Neural cell (in vitro differentiated cells): ENCODE results near the gene TAPBP. TPM values are rescaled to one million over a fixed set of nuclear protein-coding genes. Genes with fewer than 3 reads are reported as not detected.

Source experiments
- H2AFZ ChIP-seq: fragments of 200-600, 300-800 bp; sonication (generic), shearing (Covaris generic); 2 replicates; pipeline ENCODE4 v1.6.0; 2014; ENCODE audit warnings: low read depth, mild to moderate bottlenecking, antibody characterized with exemption, low read length, moderate library complexity
- H3F3A ChIP-seq: fragments of 200-600 bp; shearing (Covaris generic); 2 replicates; pipeline ENCODE4 v1.6.1; 2016; ENCODE audit warnings: mild to moderate bottlenecking, moderate library complexity, mixed read lengths, antibody characterized with exemption, low read length; ENCODE audit not compliant: insufficient read depth, poor library complexity, severe bottlenecking
- H3K27ac ChIP-seq: fragments of 200-600, 300-800 bp; sonication (generic), shearing (Covaris generic); 2 replicates; pipeline ENCODE4 v1.5.1; 2014; ENCODE audit warnings: mild to moderate bottlenecking, low read length, moderate library complexity
- H3K27me3 ChIP-seq: fragments of 300-800, 200-600 bp; sonication (generic), shearing (Covaris generic); 2 replicates; pipeline ENCODE4 v1.6.0; 2014; ENCODE audit warnings: mild to moderate bottlenecking, low read depth, low read length, moderate library complexity; ENCODE audit not compliant: insufficient read depth
- H3K36me3 ChIP-seq: fragments of 300-800, 200-600 bp; sonication (generic), shearing (Covaris generic); 2 replicates; pipeline ENCODE4 v1.5.1; 2014; ENCODE audit warnings: mild to moderate bottlenecking, antibody characterized with exemption, low read length, moderate library complexity; ENCODE audit not compliant: insufficient read depth
- H3K4me2 ChIP-seq: fragments of 300-800, 200-600 bp; sonication (generic), shearing (Covaris generic); 2 replicates; pipeline ENCODE4 v1.6.0; 2014; ENCODE audit warnings: mild to moderate bottlenecking, low read length
- H3K4me3 ChIP-seq: fragments of 300-800, 200-600 bp; sonication (generic), shearing (Covaris generic); 2 replicates; pipeline ENCODE4 v1.5.1; 2014; ENCODE audit warnings: mild to moderate bottlenecking, low read length, moderate library complexity
- H3K79me2 ChIP-seq: fragments of 200-600 bp; shearing (Covaris generic); replicated peaks from 2 replicates; pipeline ENCODE4 v1.6.0; 2014; ENCODE audit warnings: mild to moderate bottlenecking, low read length, moderate library complexity; ENCODE audit not compliant: insufficient read depth
- H3K9ac ChIP-seq: fragments of 300-800, 200-600 bp; sonication (generic), shearing (Covaris generic); 2 replicates; pipeline ENCODE4 v1.6.1; 2016; ENCODE audit warnings: mild to moderate bottlenecking, low read length, mixed read lengths
- H3K9me2 ChIP-seq: fragments of 200-600 bp; shearing (Covaris generic); 2 replicates; pipeline ENCODE4 v1.6.1; 2016; ENCODE audit warnings: mild to moderate bottlenecking, low read length, mixed read lengths; ENCODE audit not compliant: insufficient read depth
- H3K9me3 ChIP-seq: fragments of 200-600, 300-800 bp; sonication (generic), shearing (Covaris generic); 2 replicates; pipeline ENCODE4 v1.6.1; 2016; ENCODE audit warnings: mild to moderate bottlenecking, mixed run types, low read length, moderate library complexity, mixed read lengths
- H4K20me1 ChIP-seq: fragments of 200-600 bp; shearing (Covaris generic); 2 replicates; pipeline ENCODE4 v1.6.1; 2016; ENCODE audit warnings: mild to moderate bottlenecking, mixed run types; ENCODE audit not compliant: insufficient read depth
- EP300 ChIP-seq: fragments of 450-650 bp; conservative IDR thresholded peaks from 2 replicates; pipeline ENCODE4 v1.6.1; 2014; ENCODE audit warnings: antibody characterized with exemption, mild to moderate bottlenecking, moderate library complexity; ENCODE audit not compliant: poor library complexity, severe bottlenecking
- EZH2 ChIP-seq: fragments of 200-600, 300-800 bp; shearing (Covaris generic), sonication (generic); IDR thresholded peaks from 2 replicates; pipeline ENCODE4 v1.6.1; 2014; ENCODE audit warnings: antibody characterized with exemption, low read length, borderline replicate concordance, mild to moderate bottlenecking; ENCODE audit not compliant: insufficient read depth, poor library complexity, severe bottlenecking
- MXI1 ChIP-seq: fragments of 450-650 bp; conservative IDR thresholded peaks from 2 replicates; pipeline ENCODE4 v1.6.1; 2014; ENCODE audit warnings: antibody characterized with exemption, mild to moderate bottlenecking; ENCODE audit not compliant: poor library complexity, severe bottlenecking
- POLR2AphosphoS5 ChIP-seq: IDR thresholded peaks from 2 replicates; pipeline ENCODE4 v1.6.1; 2012
- RAD21 ChIP-seq: fragments of 450-650 bp; conservative IDR thresholded peaks from 2 replicates; pipeline ENCODE4 v1.6.1; 2014; ENCODE audit warnings: antibody characterized with exemption, mild to moderate bottlenecking, moderate library complexity
- REST ChIP-seq: IDR thresholded peaks from 2 replicates; pipeline ENCODE4 v1.6.1; 2012; ENCODE audit warnings: borderline replicate concordance
- SMC3 ChIP-seq: fragments of 450-650 bp; conservative IDR thresholded peaks from 2 replicates; pipeline ENCODE4 v1.6.1; 2014; ENCODE audit warnings: antibody characterized with exemption, mild to moderate bottlenecking, moderate library complexity; ENCODE audit not compliant: poor library complexity
- TAF1 ChIP-seq: IDR thresholded peaks from 2 replicates; pipeline ENCODE4 v1.6.1; 2012; ENCODE audit warnings: low read depth
- polyA plus RNA-seq: library from polyadenylated mRNA; depleted of rRNA; stranded (reverse); fragments of >200 nt; gene quantifications from 2 replicates; pipeline ENCODE4 v1.2.3, GENCODE V29; 2014
- TF ChIP-seq, protein P1 (sequence below): fragments of 450-650 bp; IDR thresholded peaks from 2 replicates; pipeline ENCODE4 v1.5.1; 2014; ENCODE audit warnings: antibody characterized with exemption, mild to moderate bottlenecking, moderate library complexity; ENCODE audit not compliant: poor library complexity, severe bottlenecking

The TAPBP gene
- polyA plus RNA-seq, 1 donor from 2014 or later = 1.2 TPM

- peak overlapping the region; percentile 38 for H3K27ac ChIP-seq
- peak overlapping the region; percentile 62 for H2AFZ ChIP-seq
- no peaks in the 10 kb centered on the region for H3F3A ChIP-seq
- H3K9me3 ChIP-seq = no peaks in the 10 kb centered on the region
- H3K9ac ChIP-seq = peak overlapping the region; percentile 73
- H3K27me3 ChIP-seq = no peaks in the 10 kb centered on the region
- H3K36me3 ChIP-seq = no peaks in the 10 kb centered on the region
- peaks cover 11% of the 10 kb centered on the region for H3K79me2 ChIP-seq
- H3K4me2 ChIP-seq = peak overlapping the region; percentile 91
- H3K4me3 ChIP-seq = peak overlapping the region; percentile 82
- no peaks in the 10 kb centered on the region for H4K20me1 ChIP-seq
- H3K9me2 ChIP-seq = no peaks in the 10 kb centered on the region
- TF ChIP-seq EZH2 (no peak), TAF1 (no peak), RAD21 (no peak), REST (no peak), SMC3 (no peak)
- TF ChIP-seq, protein P1, sequence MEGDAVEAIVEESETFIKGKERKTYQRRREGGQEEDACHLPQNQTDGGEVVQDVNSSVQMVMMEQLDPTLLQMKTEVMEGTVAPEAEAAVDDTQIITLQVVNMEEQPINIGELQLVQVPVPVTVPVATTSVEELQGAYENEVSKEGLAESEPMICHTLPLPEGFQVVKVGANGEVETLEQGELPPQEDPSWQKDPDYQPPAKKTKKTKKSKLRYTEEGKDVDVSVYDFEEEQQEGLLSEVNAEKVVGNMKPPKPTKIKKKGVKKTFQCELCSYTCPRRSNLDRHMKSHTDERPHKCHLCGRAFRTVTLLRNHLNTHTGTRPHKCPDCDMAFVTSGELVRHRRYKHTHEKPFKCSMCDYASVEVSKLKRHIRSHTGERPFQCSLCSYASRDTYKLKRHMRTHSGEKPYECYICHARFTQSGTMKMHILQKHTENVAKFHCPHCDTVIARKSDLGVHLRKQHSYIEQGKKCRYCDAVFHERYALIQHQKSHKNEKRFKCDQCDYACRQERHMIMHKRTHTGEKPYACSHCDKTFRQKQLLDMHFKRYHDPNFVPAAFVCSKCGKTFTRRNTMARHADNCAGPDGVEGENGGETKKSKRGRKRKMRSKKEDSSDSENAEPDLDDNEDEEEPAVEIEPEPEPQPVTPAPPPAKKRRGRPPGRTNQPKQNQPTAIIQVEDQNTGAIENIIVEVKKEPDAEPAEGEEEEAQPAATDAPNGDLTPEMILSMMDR = no peak
These were observed 24.0 kb downstream of the TAPBP start for GRCh38 chr6:33289784-33290315.

- peak within 1 kb of the TSS; percentile 82 for H3K4me3 ChIP-seq
- peaks cover 11% of the 10 kb centered on the region for H3K79me2 ChIP-seq
- H3K4me2 ChIP-seq = peak within 1 kb of the TSS; percentile 91
- H3K27me3 ChIP-seq = no peaks in the 10 kb centered on the region
- no peaks in the 10 kb centered on the region for H3K9me2 ChIP-seq
- H3K36me3 ChIP-seq = no peaks in the 10 kb centered on the region
- H3F3A ChIP-seq = no peaks in the 10 kb centered on the region
- peak within 1 kb of the TSS; percentile 73 for H3K9ac ChIP-seq
- no peaks in the 10 kb centered on the region for H3K9me3 ChIP-seq
- no peaks in the 10 kb centered on the region for H4K20me1 ChIP-seq
- TF ChIP-seq POLR2AphosphoS5 (peak; percentile 70), SMC3 (no peak), EP300 (no peak), REST (no peak), TAF1 (no peak), EZH2 (no peak), RAD21 (peak; percentile 32), MXI1 (peak; percentile 100)
- TF ChIP-seq, protein P1 = no peak
- peak within 1 kb of the TSS; percentile 38 for H3K27ac ChIP-seq
- H2AFZ ChIP-seq = peak within 1 kb of the TSS; percentile 62
These were observed 24.7 kb downstream of the TAPBP start, which contains the start of the genes PFDN6 and WDR46 for GRCh38 chr6:33288921-33289783. PFDN6 (plus strand) TSS chr6:33289601; CDS start chr6:33289857, 256 bp downstream. WDR46 (minus strand) TSS chr6:33289239; CDS start chr6:33289170, 69 bp downstream.
